ENCODE data around the gene ZNF24.

- TF ChIP-seq, protein P1, sequence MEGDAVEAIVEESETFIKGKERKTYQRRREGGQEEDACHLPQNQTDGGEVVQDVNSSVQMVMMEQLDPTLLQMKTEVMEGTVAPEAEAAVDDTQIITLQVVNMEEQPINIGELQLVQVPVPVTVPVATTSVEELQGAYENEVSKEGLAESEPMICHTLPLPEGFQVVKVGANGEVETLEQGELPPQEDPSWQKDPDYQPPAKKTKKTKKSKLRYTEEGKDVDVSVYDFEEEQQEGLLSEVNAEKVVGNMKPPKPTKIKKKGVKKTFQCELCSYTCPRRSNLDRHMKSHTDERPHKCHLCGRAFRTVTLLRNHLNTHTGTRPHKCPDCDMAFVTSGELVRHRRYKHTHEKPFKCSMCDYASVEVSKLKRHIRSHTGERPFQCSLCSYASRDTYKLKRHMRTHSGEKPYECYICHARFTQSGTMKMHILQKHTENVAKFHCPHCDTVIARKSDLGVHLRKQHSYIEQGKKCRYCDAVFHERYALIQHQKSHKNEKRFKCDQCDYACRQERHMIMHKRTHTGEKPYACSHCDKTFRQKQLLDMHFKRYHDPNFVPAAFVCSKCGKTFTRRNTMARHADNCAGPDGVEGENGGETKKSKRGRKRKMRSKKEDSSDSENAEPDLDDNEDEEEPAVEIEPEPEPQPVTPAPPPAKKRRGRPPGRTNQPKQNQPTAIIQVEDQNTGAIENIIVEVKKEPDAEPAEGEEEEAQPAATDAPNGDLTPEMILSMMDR (IDR thresholded peaks at IDR 0.05; ENCODE audit: low read length) = no peak
- TF ChIP-seq EZH2 (optimal IDR thresholded peaks at IDR 0.05; ENCODE audit: low read depth, low read length) = no peak
Measured at GRCh38 chr18:35291166-35291565, 53.1 kb downstream of the ZNF24 start.

Data from MM.1S (cell line).